Dedifferentiated amniotic fluid mesenchymal stem cell (primary cell): ENCODE data around the gene TRIM59.

Experiments used
- DNase-seq: peaks from one replicate; pipeline ENCODE4 v3.0.0-alpha.2; 2016; ENCODE audit errors: extremely low spot score

TRIM59 gene

GRCh38 chr3:160449636-160450598, at the start of gene TRIM59:
TSS of gene TRIM59 (minus strand) at chr3:160449786. CDS start at chr3:160439183, 10,603 bp downstream.
- peak; percentile 87 for DNase-seq

DNA sequence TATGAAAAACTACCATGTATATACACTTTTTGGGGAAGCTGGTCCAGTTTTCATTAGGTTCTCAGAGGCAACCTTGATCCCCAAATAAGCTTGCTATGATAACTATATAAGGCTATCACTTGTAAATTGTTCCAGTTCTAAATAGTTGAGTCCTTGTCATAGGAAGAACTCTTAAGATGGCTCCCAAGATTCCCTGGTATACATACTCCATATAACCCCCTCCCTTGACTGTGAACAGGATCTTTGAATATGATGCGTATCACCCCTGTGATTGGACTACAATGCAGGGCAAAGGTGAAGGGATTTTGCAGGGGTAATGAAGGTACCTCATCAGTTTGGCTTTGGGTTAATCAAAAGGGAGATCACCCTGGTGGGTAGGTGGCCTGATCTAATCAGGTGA, 48.6 kb upstream of the TRIM59 start:
- DNase-seq: no peak

- no peak for DNase-seq
These were observed 40.6 kb upstream of the TRIM59 start for GRCh38 chr3:160490166-160490565.

GRCh38 chr3:160486459-160486869, 36.9 kb upstream of the TRIM59 start:
- DNase-seq: peak; percentile 58

DNA sequence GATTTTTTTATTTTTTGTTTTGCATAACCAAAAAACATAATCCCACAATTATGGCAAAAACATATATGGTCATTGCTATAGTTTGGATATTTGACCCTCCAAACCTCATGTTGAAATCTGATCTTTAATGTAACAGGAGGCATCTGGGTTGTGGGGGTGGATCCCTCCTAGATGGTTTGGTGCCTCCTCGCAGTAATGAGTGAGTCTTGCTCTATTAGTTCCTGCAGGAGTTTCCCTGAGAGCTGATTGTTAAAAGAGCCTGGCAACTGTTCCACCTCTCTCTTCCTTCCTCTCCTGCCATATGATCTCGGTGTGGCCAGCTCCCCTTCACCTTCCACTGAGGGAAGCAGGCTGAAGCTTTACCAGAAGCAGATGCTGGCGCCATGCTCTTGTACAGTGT, 33.2 kb upstream of the TRIM59 start:
- DNase-seq: no peak

- no peak for DNase-seq
These were observed 32.3 kb upstream of the TRIM59 start for GRCh38 chr3:160481856-160482255.

DNA sequence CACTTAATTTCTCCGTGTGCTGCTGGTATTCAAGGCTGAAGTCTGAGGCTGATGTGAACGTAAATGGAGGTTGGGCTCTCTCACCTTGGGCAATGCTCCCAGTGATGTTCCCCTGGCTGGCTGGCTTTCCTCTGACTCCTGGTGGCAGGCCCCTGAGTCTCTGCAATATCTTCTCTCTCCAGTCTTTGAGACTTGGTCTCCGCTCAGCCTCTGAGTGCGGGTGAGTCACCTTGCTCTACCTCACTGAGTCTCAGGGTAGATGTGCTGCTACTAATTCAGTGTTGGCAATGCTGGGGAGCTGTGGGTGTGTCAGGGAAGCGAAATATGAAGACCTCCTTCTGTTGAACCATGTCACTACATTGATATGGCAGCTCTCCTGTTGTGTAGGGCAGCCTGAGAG, 31.3 kb upstream of the TRIM59 start:
- no peak for DNase-seq

DNA sequence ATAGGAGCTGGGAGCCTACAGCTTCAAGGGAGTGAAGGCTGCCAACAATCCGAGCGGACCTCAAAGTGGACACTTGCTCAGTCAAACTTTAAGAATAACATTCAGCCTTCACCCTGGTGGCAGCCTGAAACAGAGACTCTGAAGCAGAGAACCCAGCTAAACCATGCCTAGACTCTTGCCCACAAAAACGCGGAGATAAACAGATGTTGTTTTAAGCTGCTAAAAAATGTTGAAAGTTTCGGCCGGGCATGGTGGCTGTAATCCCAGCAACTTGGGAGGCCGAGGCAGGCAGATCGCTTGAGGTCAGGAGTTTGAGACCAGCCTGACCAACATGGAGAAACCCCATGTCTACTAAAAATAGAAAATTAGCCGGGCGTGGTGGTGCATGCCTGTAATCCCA, 29.8 kb upstream of the TRIM59 start:
- no peak for DNase-seq

GRCh38 chr3:160478338-160478737, 28.8 kb upstream of the TRIM59 start:
- DNase-seq: peak; percentile 17

DNA sequence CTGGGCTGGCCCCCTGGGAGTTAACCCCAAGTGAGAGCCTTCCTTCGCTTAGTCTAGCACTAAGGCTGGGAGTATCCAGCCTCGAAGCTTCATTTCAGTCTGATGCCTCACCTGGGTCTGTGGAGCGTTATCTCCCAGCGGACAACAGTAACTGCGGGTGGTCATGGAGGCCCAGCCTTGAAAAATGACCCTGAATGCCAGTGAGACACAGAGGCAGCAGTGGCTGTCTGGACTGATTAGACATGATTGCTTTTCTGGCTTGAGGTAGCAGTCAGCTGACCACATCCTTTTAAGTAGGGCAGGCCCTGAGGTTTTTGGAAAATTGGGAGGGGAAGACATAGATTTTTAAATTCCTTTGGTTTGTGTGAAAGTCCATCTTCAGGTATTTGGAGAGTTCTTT, 28.2 kb upstream of the TRIM59 start:
- no peak for DNase-seq

DNA sequence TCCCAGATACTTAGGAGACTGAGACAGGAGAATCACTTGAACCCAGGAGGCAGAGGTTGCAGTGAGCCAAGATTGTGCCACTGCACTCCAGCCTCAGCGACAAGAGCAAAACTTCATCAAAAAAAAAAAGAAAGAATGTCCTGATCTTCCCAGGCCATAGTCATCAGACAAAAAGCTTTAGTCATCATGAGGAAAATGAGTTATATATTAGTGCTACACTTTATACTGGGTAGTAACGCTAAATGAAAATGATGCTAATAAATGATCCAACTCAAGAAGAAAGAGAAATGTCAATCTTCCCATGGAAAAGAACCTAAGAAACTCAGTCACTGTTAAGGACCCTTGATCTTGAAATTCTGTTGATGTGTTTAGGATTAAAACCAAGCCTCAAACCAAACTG, 26.3 kb upstream of the TRIM59 start:
- no peak for DNase-seq

- DNase-seq: no peak
These were observed 25.6 kb upstream of the TRIM59 start for GRCh38 chr3:160475153-160475552.

- DNase-seq: peak; percentile 19
These were observed 24.8 kb upstream of the TRIM59 start for GRCh38 chr3:160474416-160474838.

GRCh38 chr3:160473978-160474377, 24.4 kb upstream of the TRIM59 start:
- DNase-seq: peak; percentile 80

DNA sequence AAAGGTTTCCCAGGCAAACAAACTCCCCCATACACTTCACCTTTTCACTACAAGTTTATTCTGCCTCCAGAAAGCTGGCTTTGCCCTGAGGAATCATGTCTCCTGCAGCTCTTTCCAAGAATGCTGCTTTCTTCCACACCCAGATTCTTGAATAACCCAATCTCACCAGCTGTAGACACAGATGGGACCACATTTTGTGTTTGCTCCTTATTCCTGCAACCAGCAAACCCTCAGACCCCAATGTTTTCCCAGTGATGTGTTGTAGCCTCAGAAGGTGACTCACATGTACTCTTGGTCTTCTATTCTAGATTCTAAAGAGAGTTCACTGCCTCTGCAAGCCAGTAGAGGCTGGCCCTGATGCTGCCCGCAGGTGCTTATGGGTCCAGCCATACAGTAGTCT, 23.6 kb upstream of the TRIM59 start:
- no peak for DNase-seq

DNA sequence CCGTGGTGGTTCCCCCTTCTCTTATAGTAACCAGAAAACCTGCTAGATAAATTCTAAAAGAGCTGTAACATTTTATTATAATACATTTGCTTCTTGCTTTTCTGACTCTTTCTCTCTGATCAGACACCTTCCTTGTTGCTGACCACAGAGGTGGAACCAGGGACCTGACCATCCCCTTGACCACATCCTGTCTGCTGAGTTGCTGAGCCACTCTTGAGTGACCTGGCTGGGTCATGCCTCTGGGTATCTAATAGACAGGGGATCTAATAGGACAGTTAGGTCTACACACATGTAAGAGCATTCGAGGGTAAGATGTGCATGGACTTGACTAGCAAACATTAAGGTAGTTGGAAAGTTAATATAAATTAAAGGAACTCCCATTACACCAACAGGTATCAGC, 22.8 kb upstream of the TRIM59 start:
- no peak for DNase-seq

DNA sequence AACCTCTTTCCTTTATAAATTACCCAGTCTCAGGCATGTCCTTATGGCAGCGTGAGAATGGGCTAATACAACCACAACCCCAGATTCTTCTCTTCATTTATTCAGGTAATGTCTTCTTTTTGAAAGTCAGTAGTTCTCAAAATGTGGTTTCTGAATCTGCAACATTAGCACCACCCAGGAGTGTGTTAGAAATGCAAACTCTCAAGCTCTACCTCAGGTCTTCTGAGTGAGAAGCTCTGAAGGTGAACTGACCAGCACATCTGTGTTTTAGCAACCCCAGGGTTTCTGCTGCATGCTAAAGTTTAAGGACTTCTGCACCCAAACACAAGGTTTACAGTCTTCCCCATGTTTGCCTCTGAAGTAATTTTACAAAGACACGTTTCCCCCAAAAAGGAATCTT, 22.3 kb upstream of the TRIM59 start:
- no peak for DNase-seq

- no peak for DNase-seq
These were observed 20.6 kb upstream of the TRIM59 start for GRCh38 chr3:160470181-160470580.

DNA sequence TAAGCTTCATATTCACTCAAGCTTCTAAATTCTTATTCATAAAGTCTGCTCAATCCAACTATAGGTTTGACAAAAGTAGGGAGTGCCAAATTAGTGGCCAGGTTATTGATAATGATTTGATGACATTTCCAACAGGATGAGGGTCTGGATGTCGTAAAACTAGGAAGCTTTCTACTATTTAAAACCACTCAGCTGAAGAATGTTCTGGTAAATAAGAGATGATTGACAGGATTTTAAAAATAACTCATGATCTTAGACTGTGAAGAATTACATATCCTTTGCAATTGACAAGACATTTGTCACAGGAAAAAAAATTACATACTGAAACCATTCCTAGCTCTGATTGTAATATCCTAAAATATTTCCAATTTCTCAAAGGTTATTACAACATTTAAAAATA, 15.4 kb upstream of the TRIM59 start:
- DNase-seq: no peak

- no peak for DNase-seq
These were observed 14.7 kb upstream of the TRIM59 start for GRCh38 chr3:160464321-160464720.

DNA sequence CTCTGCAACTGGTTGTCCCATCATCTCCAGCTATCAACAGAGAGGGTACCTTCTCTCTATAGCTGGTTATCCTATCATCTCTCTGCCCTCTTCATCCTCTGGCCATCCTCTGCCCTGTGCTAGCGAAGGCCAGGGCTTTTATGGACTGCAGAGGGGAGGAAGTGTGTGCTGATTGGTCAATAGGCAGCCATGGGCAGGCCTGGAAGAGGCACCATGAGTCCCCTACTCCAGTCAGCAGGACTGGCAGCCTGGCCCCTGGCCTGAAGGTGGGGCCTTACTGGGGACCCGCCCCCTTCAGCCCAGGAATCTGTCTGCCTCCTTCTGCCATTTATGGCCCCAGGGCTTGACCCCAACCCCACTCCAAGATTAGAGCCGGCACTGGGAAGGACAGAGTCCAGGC, 10.4 kb upstream of the TRIM59 start:
- DNase-seq: no peak

- DNase-seq: no peak
These were observed 9.9 kb upstream of the TRIM59 start for GRCh38 chr3:160459450-160459970.

DNA sequence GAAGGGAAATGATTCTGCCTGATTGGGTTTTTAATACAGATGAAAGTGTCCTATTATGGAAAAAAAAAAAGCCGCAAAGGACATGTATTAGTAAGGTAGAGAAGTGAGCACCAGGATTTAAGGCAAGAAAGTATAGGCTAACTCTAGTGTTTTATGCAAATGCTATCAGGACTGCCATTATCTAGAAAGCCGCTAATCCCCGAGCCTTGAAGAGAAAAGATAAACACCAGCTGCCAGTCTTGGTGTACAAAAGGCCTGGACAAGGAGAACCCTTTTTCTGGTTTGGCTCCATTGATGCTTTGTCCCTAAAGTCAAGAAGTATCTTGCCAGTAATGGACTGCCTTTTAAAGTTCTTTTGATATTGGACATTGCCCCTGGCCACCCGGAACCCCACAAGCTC, 8.6 kb upstream of the TRIM59 start:
- DNase-seq: no peak
